ENCODE data around the gene AMHR2.
A peak's percentile ranks its signal among the peaks of the same experiment; 100 is the strongest.

The AMHR2 gene

GRCh38 chr12:53479331-53479730, 55.7 kb downstream of the AMHR2 start:
- Mint-ChIP-seq H3K4me3 (no peak overlapping the region), H3K27ac (no peak overlapping the region), H3K9me3 (no peaks in the 10 kb centered on the region), H3K27me3 (no peaks in the 10 kb centered on the region), H3K4me1 (peaks cover 36% of the 10 kb centered on the region)
- no peak for DNase-seq
- no peak for ATAC-seq

GRCh38 chr12:53480491-53481442, 57.1 kb downstream of the AMHR2 start:
- H3K27ac Mint-ChIP-seq, result peak overlapping the region; percentile 6 to 52
- H3K9me3 Mint-ChIP-seq, result no peaks in the 10 kb centered on the region
- no peaks in the 10 kb centered on the region for H3K27me3 Mint-ChIP-seq
- no peak overlapping the region for H3K4me3 Mint-ChIP-seq
- peaks cover 35% of the 10 kb centered on the region for H3K4me1 Mint-ChIP-seq
- ATAC-seq, result no peak
- no peak for DNase-seq

Measured in stimulated activated naive CD8-positive, alpha-beta T cell treated with anti-CD3 and anti-CD28 coated beads, Interleukin-15, amount 100 ng/mL, for 72 hours (primary cell).